Measurements from ENCODE around the gene SNX9. TPM values are rescaled to one million over a fixed set of nuclear protein-coding genes. Genes with fewer than 3 reads are reported as not detected.

SNX9 gene
- total RNA-seq, 2 experiments from 2014 or later: 59.3 to 59.7 TPM

GRCh38 chr6:157955675-157956074, 132.6 kb downstream of the SNX9 start:
- DNase-seq: no peak
- peaks cover 26% of the 10 kb centered on the region for H3K9me3 Mint-ChIP-seq
- no peaks in the 10 kb centered on the region for H3K27me3 Mint-ChIP-seq
- intact Hi-C loops (cut with micrococcal nuclease): no loop called here
- H3K27ac Mint-ChIP-seq: no peak overlapping the region
- POLR2A ChIA-PET: no interaction called here
- H3K4me1 Mint-ChIP-seq (ENCODE audit: low read depth): no peaks in the 10 kb centered on the region
- CTCF ChIA-PET: no interaction called here
- peaks cover 9% of the 10 kb centered on the region for H3K36me3 Mint-ChIP-seq
- no peak overlapping the region for H3K4me3 Mint-ChIP-seq

GRCh38 chr6:157956171-157956730, 133.2 kb downstream of the SNX9 start:
- Mint-ChIP-seq H3K9me3 (peaks cover 23% of the 10 kb centered on the region), H3K4me1 (ENCODE audit: low read depth) (no peaks in the 10 kb centered on the region), H3K36me3 (peaks cover 9% of the 10 kb centered on the region), H3K4me3 (no peak overlapping the region), H3K27me3 (no peaks in the 10 kb centered on the region), H3K27ac (no peak overlapping the region)
- intact Hi-C loops (cut with micrococcal nuclease): no loop called here
- POLR2A ChIA-PET: no interaction called here
- no peak for DNase-seq
- CTCF ChIA-PET: interaction anchor here (1.1 kb wide), 1 partner anchor 66 kb away, joined by 3 read pairs; no protein-coding TSS in a partner anchor

- H3K27ac Mint-ChIP-seq: no peak overlapping the region
- POLR2A ChIA-PET: no interaction called here
- CTCF ChIA-PET: interaction anchor here (0.7 to 1.4 kb wide), 2 partner anchors 217 to 294 kb away, joined by 3 read pairs; no protein-coding TSS in a partner anchor
- no peak overlapping the region for H3K4me3 Mint-ChIP-seq
- H3K36me3 Mint-ChIP-seq: peaks cover 9% of the 10 kb centered on the region
- H3K27me3 Mint-ChIP-seq: no peaks in the 10 kb centered on the region
- H3K9me3 Mint-ChIP-seq: peaks cover 23% of the 10 kb centered on the region
- DNase-seq: no peak
- H3K4me1 Mint-ChIP-seq (ENCODE audit: low read depth): peaks cover 18% of the 10 kb centered on the region
- intact Hi-C loops (cut with micrococcal nuclease): no loop called here
Observed at GRCh38 chr6:157959451-157960227, 136.6 kb downstream of the SNX9 start.

GRCh38 chr6:157961153-157961831, 138.2 kb downstream of the SNX9 start:
- Mint-ChIP-seq H3K27ac (no peak overlapping the region), H3K4me1 (ENCODE audit: low read depth) (peaks cover 18% of the 10 kb centered on the region), H3K36me3 (peaks cover 9% of the 10 kb centered on the region), H3K9me3 (peaks cover 23% of the 10 kb centered on the region), H3K27me3 (no peaks in the 10 kb centered on the region), H3K4me3 (no peak overlapping the region)
- ChIA-PET POLR2A (no interaction called here), CTCF (no interaction called here)
- DNase-seq: no peak
- intact Hi-C loops (cut with micrococcal nuclease): no loop called here

DNA sequence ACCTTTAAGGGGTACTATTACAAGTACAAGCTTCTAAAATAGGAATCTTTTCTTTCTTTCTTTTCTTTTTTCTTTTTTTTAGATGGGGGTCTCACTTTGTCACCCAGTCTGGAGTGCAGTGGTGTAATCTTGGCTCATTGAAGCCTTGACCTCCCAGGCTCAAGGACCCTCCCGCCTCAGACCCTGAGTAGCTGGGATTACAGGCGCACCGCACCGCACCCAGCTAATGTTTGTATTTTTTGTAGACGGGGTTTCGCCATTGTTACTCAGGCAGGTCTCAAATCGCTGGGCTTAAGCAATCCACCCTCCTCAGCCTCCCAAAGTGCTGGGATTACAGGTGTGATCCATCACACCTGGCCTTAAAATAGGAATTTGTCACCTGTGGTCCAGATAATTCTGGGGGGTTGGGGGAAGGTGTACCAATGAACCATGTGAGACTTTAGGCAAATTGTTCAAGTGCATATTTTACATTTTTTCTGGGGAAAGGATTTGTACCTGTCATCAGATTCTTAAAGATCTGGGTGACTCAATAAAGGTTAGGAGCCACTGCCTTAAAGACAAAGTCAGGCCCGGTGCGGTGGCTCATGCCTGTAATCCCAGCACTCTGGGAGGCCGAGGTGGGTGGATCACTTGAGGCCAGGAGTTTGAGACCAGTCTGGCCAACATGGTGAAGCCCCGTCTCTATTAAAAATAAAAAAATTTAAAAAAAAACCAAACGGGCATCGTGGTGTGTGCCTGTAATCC, 139.0 kb downstream of the SNX9 start:
- Mint-ChIP-seq H3K27me3 (no peaks in the 10 kb centered on the region), H3K9me3 (peaks cover 23% of the 10 kb centered on the region), H3K4me3 (no peak overlapping the region), H3K27ac (peak overlapping the region; percentile 74), H3K4me1 (ENCODE audit: low read depth) (peaks cover 18% of the 10 kb centered on the region), H3K36me3 (peaks cover 9% of the 10 kb centered on the region)
- DNase-seq: no peak
- ChIA-PET CTCF (no interaction called here), POLR2A (no interaction called here)
- intact Hi-C loops (cut with micrococcal nuclease): loop anchor here (1.0 kb wide), 2 partner anchors 19 to 22 kb away; partner anchors contain the start of gene SYNJ2

- Mint-ChIP-seq H3K4me3 (peak overlapping the region; percentile 46), H3K27me3 (no peaks in the 10 kb centered on the region), H3K4me1 (ENCODE audit: low read depth) (peaks cover 18% of the 10 kb centered on the region), H3K36me3 (peaks cover 9% of the 10 kb centered on the region), H3K27ac (peak overlapping the region; percentile 74), H3K9me3 (peaks cover 20% of the 10 kb centered on the region)
- intact Hi-C loops (cut with micrococcal nuclease): loop anchor here (1.0 kb wide), 2 partner anchors 19 to 22 kb away; partner anchors contain the start of gene SYNJ2
- peak; percentile 51 for DNase-seq
- ChIA-PET POLR2A (interaction anchor here (0.6 to 1.0 kb wide), 2 partner anchors 19 to 20 kb away, joined by 3 read pairs; partner anchors contain the start of gene SYNJ2), CTCF (no interaction called here)
Observed at GRCh38 chr6:157962601-157963302, 139.7 kb downstream of the SNX9 start.

DNA sequence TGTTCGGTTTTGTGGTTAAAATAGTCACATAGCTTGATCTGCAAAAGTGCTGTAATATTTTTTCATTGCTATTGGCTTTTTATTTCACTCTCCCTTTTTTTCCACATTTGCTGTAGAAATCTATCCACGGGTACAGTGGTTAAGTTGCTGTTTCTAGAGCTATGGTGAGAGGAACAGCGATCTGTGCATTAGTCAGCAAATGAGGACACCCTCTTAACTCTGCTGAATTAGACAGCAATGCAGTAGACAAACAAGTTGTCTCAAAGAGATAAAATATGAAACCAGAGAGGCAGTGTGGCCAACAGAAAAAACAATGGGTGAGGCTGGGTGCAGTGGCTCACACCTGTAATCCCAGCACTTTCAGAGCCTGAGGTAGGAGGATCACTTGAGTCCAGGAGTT, 141.1 kb downstream of the SNX9 start:
- H3K9me3 Mint-ChIP-seq: peaks cover 10% of the 10 kb centered on the region
- DNase-seq: no peak
- no peak overlapping the region for H3K27ac Mint-ChIP-seq
- intact Hi-C loops (cut with micrococcal nuclease): no loop called here
- H3K4me3 Mint-ChIP-seq: no peak overlapping the region
- CTCF ChIA-PET: interaction anchor here (0.7 to 1.1 kb wide), 3 partner anchors 50 to 436 kb away, joined by 3 to 4 read pairs (median 3); no protein-coding TSS in a partner anchor
- peaks cover 18% of the 10 kb centered on the region for H3K4me1 Mint-ChIP-seq (ENCODE audit: low read depth)
- H3K27me3 Mint-ChIP-seq: no peaks in the 10 kb centered on the region
- POLR2A ChIA-PET: no interaction called here
- peaks cover 4% of the 10 kb centered on the region for H3K36me3 Mint-ChIP-seq

DNA sequence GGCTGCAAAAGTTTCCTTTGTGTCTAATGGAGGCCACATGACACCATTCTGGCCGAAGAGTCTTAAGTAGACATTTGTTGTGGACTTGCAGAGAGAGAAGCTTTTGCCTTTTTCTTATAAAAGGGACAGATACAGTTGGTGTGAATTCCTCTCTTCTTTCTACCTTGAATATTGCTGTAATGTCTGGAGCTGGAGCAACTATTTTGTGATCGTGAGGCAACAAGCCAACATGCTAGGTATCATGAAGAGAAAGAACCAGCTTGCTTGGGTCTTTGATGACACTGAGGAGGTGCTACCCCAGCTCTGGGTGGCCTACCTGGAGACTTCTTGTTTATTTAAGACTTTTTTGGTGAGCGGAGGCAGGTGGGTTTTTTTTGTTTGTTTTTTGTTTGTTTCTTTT, 142.3 kb downstream of the SNX9 start:
- H3K27me3 Mint-ChIP-seq: no peaks in the 10 kb centered on the region
- H3K4me3 Mint-ChIP-seq: no peak overlapping the region
- peaks cover 18% of the 10 kb centered on the region for H3K4me1 Mint-ChIP-seq (ENCODE audit: low read depth)
- POLR2A ChIA-PET: interaction anchor here (0.5 to 0.7 kb wide), 3 partner anchors 127 to 642 kb away, joined by 3 to 4 read pairs (median 3); no protein-coding TSS in a partner anchor
- H3K27ac Mint-ChIP-seq: no peak overlapping the region
- intact Hi-C loops (cut with micrococcal nuclease): no loop called here
- H3K36me3 Mint-ChIP-seq: no peaks in the 10 kb centered on the region
- no peaks in the 10 kb centered on the region for H3K9me3 Mint-ChIP-seq
- CTCF ChIA-PET: no interaction called here
- no peak for DNase-seq

DNA sequence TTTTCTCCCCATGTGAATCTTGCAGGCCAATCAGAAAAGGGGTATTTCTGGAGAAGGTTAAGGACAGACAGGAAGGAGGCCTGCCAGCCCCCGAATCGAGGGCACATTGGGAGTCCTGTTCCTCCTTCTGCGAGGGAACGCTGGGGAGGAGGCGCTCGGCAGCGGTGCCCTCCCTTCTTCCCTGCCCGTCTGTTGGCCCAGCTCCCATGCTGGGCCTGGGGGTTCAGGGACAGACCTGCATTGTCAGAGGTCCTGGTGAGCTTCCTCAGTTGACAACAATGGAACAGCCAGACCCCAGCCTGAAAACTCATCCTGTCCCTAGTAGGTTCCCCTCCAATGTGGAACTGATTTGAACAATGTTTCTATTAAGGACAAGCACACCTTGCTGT, 143.5 kb downstream of the SNX9 start:
- H3K9me3 Mint-ChIP-seq: no peaks in the 10 kb centered on the region
- DNase-seq: no peak
- no peaks in the 10 kb centered on the region for H3K36me3 Mint-ChIP-seq
- ChIA-PET CTCF (no interaction called here), POLR2A (interaction anchor here (0.6 kb wide), 1 partner anchor 1065 kb away, joined by 3 read pairs; no protein-coding TSS in a partner anchor)
- H3K4me3 Mint-ChIP-seq: no peak overlapping the region
- H3K27me3 Mint-ChIP-seq: no peaks in the 10 kb centered on the region
- intact Hi-C loops (cut with micrococcal nuclease): no loop called here
- peaks cover 22% of the 10 kb centered on the region for H3K4me1 Mint-ChIP-seq (ENCODE audit: low read depth)
- no peak overlapping the region for H3K27ac Mint-ChIP-seq

- no peak overlapping the region for H3K27ac Mint-ChIP-seq
Observed at GRCh38 chr6:157967020-157967419, 144.0 kb downstream of the SNX9 start.

GRCh38 chr6:157967486-157967885, 144.4 kb downstream of the SNX9 start:
- Mint-ChIP-seq H3K4me3 (no peak overlapping the region), H3K36me3 (no peaks in the 10 kb centered on the region), H3K27ac (no peak overlapping the region), H3K27me3 (no peaks in the 10 kb centered on the region), H3K9me3 (no peaks in the 10 kb centered on the region), H3K4me1 (ENCODE audit: low read depth) (peaks cover 16% of the 10 kb centered on the region)
- no peak for DNase-seq
- ChIA-PET CTCF (interaction anchor here (1.7 kb wide), 1 partner anchor 58 kb away, joined by 6 read pairs; no protein-coding TSS in a partner anchor), POLR2A (no interaction called here)
- intact Hi-C loops (cut with micrococcal nuclease): no loop called here

More at GRCh38 chr6:157967020-157967419, 144.0 kb downstream of the SNX9 start:
- no peak overlapping the region for H3K4me3 Mint-ChIP-seq
- CTCF ChIA-PET: no interaction called here
- no peak for DNase-seq
- intact Hi-C loops (cut with micrococcal nuclease): no loop called here
- H3K4me1 Mint-ChIP-seq (ENCODE audit: low read depth): peaks cover 19% of the 10 kb centered on the region
- no peaks in the 10 kb centered on the region for H3K9me3 Mint-ChIP-seq
- no peaks in the 10 kb centered on the region for H3K36me3 Mint-ChIP-seq
- POLR2A ChIA-PET: no interaction called here
- no peaks in the 10 kb centered on the region for H3K27me3 Mint-ChIP-seq
